HCEC 1CT (cell line): ENCODE data around the gene FRZB.
"Not testable (repeated sequence)": the region's sequence is repeated elsewhere in the genome, so short reads cannot be mapped to it uniquely, and the experiment has no call there.

Experiments
- DNase-seq: peaks from one replicate; pipeline ENCODE4 v3.0.0-alpha.2; 2017

The FRZB gene

DNA sequence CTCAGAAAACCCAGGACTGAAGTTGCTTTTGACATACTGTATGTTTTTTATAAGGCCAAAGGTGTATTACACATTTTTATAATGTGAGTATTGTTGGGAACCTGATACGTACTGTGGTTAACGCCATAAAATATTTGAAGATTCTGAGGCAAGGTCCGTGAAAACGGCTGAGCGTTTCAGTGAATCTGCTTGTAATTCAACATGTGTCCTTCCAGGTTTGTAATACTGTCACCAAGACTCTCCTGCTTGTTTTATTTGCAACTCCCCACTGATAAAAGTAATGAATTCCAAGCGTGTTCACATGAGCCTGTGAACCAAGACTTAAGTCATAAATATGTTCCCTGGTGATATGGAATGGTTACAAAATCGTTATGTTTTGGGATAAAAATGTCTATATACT, 23.9 kb upstream of the FRZB start:
- no peak for DNase-seq

DNA sequence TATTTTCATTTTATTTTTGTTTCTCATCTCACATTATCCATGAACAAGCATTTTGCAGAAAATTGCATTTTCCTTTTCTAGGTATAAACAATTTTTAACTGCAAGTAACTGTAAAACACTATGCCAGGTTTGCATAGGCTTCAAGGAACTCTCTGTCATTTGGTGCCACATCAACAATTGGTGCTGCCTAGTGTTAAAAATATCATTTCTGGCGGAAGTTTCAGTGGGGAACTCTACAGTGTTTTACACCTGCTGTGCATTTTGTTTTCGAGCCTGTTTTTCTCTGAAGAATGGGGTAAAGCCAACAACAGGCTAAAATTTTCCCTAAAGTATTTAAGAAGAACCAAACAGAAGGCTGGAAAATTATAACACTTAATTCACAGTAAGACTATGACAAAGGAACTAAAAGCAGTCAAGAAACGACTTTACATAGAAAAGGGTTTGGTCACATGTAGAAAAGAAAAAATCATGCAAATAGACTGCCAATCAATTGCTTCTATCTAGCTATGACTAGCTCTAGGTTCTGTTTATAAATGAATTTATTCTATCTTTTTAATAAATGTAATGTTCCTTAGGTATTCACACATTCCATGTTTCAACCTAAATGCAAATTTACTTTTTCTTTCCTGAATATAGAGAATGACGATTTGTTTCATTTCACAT, 21.4 kb upstream of the FRZB start:
- DNase-seq: no peak

DNA sequence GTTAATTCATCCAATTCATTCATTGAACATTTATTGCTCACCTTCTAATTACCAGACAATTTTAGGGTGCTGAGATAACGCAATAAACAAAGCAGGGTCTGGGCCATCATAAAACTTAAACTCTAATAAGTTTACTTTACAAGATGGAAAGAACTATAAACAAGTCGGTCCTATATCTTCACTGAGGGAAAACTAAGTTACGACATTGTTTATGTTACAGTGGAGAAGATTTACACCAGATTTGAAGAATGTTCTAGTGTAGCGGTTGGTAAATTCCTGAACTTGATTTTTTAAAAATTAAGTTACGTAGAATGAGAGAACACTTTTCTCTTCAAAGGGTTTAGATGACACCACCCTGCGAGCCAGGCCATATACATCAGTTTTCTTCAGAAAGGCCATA, 20.7 kb upstream of the FRZB start:
- no peak for DNase-seq

GRCh38 chr2:182885771-182886170, 19.3 kb upstream of the FRZB start:
- DNase-seq: no peak

- peak; percentile 70 for DNase-seq
These were observed 17.0 kb upstream of the FRZB start for GRCh38 chr2:182883451-182883850.

DNA sequence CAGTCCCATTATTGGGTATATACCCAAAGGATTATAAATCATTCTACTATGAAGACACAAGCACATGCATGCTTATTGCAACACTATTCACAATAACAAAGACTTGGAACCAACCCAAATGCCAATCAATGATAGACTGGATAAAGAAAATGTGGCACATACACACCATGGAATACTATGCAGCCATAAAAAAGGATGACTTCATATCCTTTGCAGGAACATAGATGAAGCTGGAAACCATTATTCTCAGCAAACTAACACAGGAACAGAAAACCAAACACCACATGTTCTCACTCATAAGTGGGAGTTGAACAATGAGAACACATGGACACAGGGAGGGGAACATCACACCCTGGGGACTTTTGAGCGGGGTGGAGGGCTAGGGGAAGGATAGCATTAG, 13.7 kb upstream of the FRZB start:
- DNase-seq: not testable (repeated sequence)

- not testable (repeated sequence) for DNase-seq
These were observed 10.2 kb upstream of the FRZB start for GRCh38 chr2:182876653-182877052.

GRCh38 chr2:182870227-182870626, 3.8 kb upstream of the FRZB start:
- peak; percentile 23 for DNase-seq

DNA sequence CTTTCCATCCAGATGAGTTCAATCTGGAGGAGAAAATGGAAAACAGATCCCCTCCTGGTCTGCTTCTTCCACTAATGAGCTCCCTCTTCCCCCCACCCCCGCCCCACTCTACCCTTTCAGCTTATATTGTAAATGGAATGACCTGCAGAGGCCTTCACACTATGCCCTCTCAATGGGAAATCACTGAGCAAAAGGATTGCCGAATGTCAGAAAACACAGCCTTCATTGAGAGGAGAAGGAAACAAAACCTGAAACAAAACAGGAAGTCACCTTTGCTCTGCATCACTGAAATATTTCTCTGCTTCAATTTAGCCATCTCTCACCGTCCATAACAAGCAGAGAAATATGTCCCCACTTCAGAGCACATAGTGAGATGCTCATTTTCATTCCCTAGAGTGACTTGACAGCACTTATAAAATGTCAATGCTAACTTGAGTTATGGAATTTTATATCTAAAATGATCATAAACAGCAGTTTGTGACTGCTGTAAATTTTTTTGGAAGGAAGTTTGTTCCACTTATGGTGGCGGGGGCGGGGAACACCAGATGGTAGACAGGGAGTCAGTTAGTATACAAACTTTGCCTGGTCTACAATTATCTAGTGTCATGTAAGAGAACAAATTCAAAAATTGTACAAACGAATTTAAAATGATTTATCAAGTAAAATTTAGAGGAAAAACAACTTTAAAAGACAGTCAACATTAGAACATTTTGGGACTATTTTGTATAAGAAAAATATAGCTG, 1.8 kb upstream of the FRZB start:
- DNase-seq: no peak

- no peak for DNase-seq
These were observed 1.1 kb upstream of the FRZB start for GRCh38 chr2:182867426-182868053.

DNA sequence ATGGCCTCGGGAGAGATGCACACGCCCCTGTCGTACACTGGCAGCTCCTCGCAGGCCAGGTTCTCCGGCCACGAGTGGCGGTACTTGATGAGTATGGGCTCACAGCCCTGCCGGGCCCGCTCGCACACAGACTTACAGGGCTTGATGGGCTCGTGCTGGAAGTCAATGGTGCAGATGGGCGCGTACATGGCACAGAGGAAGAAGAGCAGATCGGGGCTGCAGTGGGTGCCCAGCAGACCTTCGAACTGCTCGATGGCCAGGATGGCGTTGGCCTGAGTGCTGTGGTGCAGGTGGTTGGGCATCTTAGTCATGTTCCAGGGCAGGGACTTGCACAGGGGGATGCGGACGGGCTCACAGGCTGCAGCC, 359 bp downstream of the FRZB start:
- no peak for DNase-seq

DNA sequence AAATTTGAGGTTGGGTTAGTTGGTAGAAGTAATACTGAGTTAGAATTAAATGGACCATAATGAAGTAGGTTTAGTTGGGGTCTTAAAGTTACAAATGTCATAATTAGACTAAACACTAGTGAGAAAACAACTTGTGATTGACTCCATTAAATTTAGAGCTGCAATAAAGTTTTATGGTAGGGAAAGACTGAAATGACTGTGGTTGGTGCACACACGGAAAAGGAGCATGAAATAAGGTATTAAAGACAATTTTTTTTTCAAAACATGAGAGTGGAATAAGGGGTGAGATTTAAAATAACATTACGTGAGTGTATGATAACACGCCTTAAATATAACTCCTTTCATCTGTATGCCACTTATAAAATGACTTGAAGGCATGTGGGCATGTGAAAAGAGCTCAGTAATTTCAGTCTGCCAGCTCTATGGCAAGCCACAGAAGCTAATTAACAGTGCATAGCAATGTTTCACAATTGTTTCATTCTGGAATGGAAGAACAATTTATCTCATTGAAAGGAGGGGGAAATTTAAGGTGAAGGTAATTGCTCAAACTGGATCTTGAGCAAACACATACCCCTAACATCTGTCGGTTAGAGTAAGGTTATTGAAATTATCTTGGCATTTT, 1.4 kb downstream of the FRZB start:
- DNase-seq: no peak

GRCh38 chr2:182863642-182864041, 2.8 kb downstream of the FRZB start:
- DNase-seq: no peak

- no peak for DNase-seq
These were observed 4.3 kb downstream of the FRZB start for GRCh38 chr2:182862091-182862490.

GRCh38 chr2:182860858-182861257, 5.6 kb downstream of the FRZB start:
- no peak for DNase-seq

GRCh38 chr2:182858671-182859070, 7.8 kb downstream of the FRZB start:
- no peak for DNase-seq

DNA sequence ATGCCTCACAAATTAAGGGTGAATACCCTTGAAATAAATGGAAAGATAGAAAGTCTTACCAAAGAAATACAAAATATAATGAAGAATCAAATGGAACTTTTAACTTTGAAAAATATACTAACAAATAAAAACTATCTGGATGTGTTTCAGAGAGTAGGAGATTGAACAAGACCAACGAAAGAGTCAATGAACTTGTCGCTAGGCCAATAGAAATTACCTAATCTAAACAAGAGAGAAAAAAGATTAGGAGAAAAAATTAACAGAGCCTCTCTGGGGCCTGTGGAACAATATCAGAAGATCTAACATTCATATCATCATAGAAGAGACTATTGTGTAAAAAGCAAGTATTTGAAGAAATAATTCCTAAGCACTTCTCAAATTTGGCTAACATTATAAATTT, 11.1 kb downstream of the FRZB start:
- no peak for DNase-seq

DNA sequence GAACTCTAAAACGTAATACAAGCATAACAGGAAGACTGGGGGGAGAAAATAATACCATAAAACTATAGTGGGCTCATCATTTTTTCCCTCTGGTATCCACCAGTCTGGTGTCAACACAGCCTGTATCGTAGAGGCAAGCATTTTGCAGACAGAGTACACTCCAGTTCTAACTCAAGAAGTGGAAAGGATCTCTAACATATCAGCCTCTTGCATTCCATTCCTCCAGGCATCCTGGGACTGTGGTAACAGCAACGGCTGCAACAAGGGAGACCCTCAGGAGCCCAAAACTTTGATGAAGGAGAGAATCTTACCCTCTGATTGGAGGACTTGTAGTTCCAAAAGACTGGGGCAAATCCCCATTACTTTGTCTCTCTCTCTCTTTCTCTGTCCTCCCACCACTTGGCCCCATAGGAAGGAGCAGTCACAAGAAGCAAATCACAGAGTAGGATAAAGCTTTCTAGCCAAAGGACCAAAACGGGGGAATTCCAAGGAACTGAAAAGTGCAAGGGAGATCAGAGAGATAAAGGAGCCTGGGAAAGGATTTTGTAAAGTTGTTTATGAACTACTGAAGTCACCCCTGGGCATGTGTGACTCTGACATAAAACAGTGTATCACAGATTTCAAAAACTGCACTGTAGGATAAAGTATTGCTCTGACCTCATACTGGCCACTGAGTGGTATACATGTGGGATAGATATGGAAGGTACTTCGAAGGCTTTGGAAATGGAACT, 11.9 kb downstream of the FRZB start:
- DNase-seq: no peak

GRCh38 chr2:182852801-182853200, 13.6 kb downstream of the FRZB start:
- DNase-seq: peak; percentile 7

GRCh38 chr2:182852090-182852489, 14.3 kb downstream of the FRZB start:
- DNase-seq: no peak

DNA sequence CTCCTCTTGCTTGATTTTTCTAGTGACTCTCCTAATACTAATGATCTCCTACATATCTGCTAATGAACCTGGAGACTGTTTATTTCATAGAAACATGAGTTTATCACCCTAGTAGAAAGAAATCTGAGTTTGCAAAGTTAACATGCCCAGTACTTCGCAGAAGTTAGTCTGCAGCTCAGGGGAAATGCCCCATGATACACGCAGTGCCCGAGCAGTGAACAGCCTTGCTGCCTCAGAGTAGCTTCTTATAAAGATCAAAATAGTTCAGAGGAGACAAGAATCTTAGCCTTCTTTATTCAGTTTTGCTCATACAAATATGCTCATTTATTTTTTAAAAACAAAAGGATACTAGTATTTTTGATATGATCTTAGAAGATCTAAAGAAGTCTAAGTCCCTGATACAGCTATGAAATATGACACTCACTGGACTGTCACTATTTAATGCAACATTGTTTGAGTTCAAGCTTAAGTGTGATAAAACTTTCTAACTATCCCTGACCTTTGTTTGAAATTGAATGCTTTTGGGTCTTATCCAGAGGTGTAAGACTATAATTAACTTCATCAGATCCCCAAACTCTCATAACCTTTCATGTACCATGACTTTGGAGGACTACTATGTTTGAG, 20.5 kb downstream of the FRZB start:
- no peak for DNase-seq

DNA sequence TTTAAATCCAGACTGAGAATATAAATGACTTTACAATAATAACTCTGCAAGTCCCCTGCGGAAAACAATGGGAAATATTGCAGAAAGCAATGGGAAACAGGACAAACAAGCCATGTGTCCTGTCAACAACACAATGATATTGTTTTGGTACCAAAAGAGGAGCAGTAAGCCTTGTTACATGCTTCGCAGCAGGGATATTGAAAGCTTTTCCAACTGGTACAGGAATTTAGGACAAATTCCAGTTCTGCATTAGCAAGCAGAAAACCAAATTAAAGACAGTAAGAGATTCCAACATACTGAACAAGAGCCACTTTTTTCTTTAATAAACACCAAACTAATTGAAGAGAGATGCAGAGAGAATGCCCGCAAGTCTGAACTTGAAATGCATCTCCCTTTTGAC, 30.0 kb downstream of the FRZB start:
- no peak for DNase-seq

- DNase-seq: no peak
These were observed 32.1 kb downstream of the FRZB start for GRCh38 chr2:182834293-182834692.
